Type B pancreatic cell (in vitro differentiated cells): ENCODE data around the gene ORAI1. TPM values are rescaled to one million over a fixed set of nuclear protein-coding genes. Genes with fewer than 3 reads are reported as not detected.
"Not testable (repeated sequence)": the region's sequence is repeated elsewhere in the genome, so short reads cannot be mapped to it uniquely, and the experiment has no call there.

ENCODE experiments used
- DNase-seq: peaks from one replicate; pipeline ENCODE4 v3.0.0; 2021; ENCODE audit warnings: mixed read lengths; ENCODE audit not compliant: unreplicated experiment; ENCODE audit errors: extremely low spot score
- H3K27ac Mint-ChIP-seq: 2 replicates; pipeline ENCODE4 v1.8.0; 2021; ENCODE audit warnings: mild to moderate bottlenecking, mixed read lengths
- H3K27me3 Mint-ChIP-seq: 2 replicates; pipeline ENCODE4 v1.8.0; 2021; ENCODE audit warnings: mixed read lengths
- H3K36me3 Mint-ChIP-seq: 2 replicates; pipeline ENCODE4 v1.8.0; 2021; ENCODE audit warnings: mixed read lengths
- H3K4me1 Mint-ChIP-seq: one replicate; pipeline ENCODE4 v1.8.0; 2021; ENCODE audit warnings: mixed read lengths; ENCODE audit not compliant: unreplicated experiment
- H3K4me3 Mint-ChIP-seq: 2 replicates; pipeline ENCODE4 v1.8.0; 2021; ENCODE audit warnings: mild to moderate bottlenecking, mixed read lengths
- H3K9me3 Mint-ChIP-seq: 2 replicates; pipeline ENCODE4 v1.8.0; 2021; ENCODE audit warnings: mixed read lengths
- total RNA-seq: library from RNA; stranded (reverse); gene quantifications from 2 replicates; pipeline ENCODE4 v1.2.1, GENCODE V29; 2021; ENCODE audit warnings: low replicate concordance
- TF ChIP-seq, protein P1 (sequence below): fragments of 200-600 bp; sonication (generic); conservative IDR thresholded peaks from 2 replicates; pipeline ENCODE4 v1.5.0; 2021; ENCODE audit warnings: antibody characterized with exemption, mild to moderate bottlenecking

ORAI1 gene
- total RNA-seq, 1 donor from 2014 or later: 12.9 TPM

DNA sequence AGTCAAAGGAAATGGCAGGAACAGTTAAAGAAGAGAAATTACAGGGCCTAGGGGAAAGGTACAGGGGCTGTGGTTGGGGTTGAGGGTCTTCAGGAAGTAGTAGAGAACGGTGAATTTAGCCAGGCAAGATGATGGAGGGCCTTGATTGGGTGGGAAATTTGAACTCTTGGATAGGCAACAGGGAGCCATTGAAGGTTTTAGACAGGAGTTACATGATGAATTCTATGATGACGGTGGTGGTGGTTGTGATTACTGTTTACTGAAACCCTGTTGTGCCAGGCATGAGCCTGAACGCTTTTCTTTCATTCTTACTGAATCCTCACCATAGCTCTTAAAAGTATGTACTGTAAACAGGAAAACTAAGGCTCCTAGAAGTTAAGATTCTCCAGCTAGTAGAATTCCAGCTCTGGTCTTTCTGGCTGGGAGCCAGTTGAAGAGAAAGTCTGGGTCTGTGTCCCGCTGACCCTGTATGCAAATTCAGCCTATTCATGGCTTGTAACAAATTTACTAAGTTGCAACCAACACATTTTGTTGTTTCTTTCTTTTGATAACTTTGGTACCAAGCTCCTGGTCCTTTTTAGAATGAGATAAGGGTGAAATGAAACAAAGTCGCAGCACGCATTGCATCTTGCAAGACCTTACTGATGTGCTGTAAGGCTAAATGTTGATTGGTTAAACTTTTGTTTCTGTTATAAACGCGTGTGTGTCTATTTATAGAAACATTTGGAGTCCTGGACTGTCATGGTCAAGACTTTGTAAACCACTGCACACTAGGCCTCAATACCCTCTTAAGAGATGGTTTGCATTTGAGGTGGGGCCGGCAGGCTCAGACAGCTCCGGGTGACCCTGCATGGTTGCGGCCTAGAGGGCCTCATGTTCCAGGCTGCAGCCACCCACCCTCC lies 6.0 kb downstream of the ORAI1 start:
- H3K27me3 Mint-ChIP-seq: no peaks in the 10 kb centered on the region
- H3K4me1 Mint-ChIP-seq: peaks cover 37% of the 10 kb centered on the region
- no peaks in the 10 kb centered on the region for H3K36me3 Mint-ChIP-seq
- H3K4me3 Mint-ChIP-seq: peak overlapping the region; percentile 35
- peak overlapping the region; percentile 80 for H3K27ac Mint-ChIP-seq
- TF ChIP-seq, protein P1, sequence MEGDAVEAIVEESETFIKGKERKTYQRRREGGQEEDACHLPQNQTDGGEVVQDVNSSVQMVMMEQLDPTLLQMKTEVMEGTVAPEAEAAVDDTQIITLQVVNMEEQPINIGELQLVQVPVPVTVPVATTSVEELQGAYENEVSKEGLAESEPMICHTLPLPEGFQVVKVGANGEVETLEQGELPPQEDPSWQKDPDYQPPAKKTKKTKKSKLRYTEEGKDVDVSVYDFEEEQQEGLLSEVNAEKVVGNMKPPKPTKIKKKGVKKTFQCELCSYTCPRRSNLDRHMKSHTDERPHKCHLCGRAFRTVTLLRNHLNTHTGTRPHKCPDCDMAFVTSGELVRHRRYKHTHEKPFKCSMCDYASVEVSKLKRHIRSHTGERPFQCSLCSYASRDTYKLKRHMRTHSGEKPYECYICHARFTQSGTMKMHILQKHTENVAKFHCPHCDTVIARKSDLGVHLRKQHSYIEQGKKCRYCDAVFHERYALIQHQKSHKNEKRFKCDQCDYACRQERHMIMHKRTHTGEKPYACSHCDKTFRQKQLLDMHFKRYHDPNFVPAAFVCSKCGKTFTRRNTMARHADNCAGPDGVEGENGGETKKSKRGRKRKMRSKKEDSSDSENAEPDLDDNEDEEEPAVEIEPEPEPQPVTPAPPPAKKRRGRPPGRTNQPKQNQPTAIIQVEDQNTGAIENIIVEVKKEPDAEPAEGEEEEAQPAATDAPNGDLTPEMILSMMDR: no peak
- no peak for DNase-seq
- no peaks in the 10 kb centered on the region for H3K9me3 Mint-ChIP-seq

DNA sequence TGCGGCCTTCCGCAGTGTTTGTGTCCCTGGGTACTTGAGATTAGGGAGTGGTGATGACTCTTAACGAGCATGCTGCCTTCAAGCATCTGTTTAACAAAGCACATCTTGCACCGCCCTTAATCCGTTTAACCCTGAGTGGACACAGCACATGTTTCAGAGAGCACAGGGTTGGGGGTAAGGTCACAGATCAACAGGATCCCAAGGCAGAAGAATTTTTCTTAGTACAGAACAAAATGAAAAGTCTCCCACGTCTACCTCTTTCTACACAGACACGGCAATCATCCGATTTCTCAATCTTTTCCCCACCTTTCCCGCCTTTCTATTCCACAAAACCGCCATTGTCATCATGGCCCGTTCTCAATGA lies 7.5 kb downstream of the ORAI1 start:
- not testable (repeated sequence) for DNase-seq, H3K27ac Mint-ChIP-seq, H3K9me3 Mint-ChIP-seq, H3K36me3 Mint-ChIP-seq, H3K4me3 Mint-ChIP-seq, H3K27me3 Mint-ChIP-seq
- peaks cover 27% of the 10 kb centered on the region for H3K4me1 Mint-ChIP-seq

DNA sequence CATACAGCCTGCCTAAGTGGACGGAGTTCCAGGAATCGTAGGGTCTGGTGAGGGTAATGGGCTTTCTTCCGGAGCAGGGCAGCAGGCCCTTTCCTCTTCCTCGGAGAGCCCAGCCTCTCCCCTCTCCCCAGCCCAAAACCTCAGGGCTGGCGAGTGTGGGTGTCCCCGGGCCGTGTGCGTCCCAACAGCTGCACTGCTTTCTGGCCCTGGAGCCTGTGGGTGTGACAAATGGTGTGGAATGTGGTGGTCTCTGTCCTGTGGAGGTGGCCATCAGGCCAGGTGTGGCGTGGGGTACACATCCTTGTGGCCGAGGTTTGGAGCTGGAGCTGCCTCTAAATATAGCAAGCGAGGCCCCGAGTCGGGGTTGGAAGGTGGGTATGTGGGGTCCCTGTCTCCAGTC lies 8.5 kb downstream of the ORAI1 start:
- H3K4me3 Mint-ChIP-seq: no peak overlapping the region
- DNase-seq: no peak
- H3K9me3 Mint-ChIP-seq: no peaks in the 10 kb centered on the region
- H3K4me1 Mint-ChIP-seq: peaks cover 27% of the 10 kb centered on the region
- TF ChIP-seq, protein P1: no peak
- no peaks in the 10 kb centered on the region for H3K36me3 Mint-ChIP-seq
- no peaks in the 10 kb centered on the region for H3K27me3 Mint-ChIP-seq
- H3K27ac Mint-ChIP-seq: no peak overlapping the region

DNA sequence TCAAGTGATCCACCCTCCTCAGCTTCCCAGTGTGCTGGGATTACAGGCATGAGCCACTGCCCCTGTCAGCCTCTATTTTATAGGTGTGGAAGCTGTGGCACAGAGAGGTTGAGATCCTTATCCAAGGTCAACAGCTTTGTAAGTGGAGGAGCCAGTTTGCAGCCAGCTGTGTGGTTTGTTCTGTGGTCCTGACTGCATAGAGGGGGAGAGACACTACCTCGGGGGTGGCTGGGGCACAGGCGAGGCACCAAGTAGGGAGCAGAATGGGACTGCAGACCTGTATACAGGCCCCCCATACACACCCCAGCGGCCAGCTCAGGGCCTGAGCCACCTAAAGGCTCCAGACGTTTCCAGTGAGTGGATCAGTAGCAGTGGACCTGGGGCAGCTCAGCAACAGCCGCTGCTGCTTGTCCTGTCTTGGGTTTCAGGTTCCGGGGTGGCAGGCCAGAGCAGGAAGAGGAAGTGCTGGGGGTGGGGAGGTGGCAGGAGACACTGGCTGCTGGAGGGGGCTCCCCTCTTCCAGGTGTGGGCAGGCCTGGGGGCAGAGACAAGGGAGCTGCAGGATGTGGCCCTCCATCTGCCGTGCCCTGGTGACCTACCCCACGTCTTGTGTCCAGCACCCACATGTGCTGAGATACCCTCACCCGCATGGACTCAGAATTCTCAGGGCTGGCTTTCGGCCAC lies 11.0 kb downstream of the ORAI1 start:
- no peak overlapping the region for H3K27ac Mint-ChIP-seq
- DNase-seq: no peak
- no peak overlapping the region for H3K4me3 Mint-ChIP-seq
- H3K4me1 Mint-ChIP-seq: peaks cover 9% of the 10 kb centered on the region
- no peaks in the 10 kb centered on the region for H3K27me3 Mint-ChIP-seq
- TF ChIP-seq, protein P1: no peak
- no peaks in the 10 kb centered on the region for H3K9me3 Mint-ChIP-seq
- H3K36me3 Mint-ChIP-seq: no peaks in the 10 kb centered on the region

DNA sequence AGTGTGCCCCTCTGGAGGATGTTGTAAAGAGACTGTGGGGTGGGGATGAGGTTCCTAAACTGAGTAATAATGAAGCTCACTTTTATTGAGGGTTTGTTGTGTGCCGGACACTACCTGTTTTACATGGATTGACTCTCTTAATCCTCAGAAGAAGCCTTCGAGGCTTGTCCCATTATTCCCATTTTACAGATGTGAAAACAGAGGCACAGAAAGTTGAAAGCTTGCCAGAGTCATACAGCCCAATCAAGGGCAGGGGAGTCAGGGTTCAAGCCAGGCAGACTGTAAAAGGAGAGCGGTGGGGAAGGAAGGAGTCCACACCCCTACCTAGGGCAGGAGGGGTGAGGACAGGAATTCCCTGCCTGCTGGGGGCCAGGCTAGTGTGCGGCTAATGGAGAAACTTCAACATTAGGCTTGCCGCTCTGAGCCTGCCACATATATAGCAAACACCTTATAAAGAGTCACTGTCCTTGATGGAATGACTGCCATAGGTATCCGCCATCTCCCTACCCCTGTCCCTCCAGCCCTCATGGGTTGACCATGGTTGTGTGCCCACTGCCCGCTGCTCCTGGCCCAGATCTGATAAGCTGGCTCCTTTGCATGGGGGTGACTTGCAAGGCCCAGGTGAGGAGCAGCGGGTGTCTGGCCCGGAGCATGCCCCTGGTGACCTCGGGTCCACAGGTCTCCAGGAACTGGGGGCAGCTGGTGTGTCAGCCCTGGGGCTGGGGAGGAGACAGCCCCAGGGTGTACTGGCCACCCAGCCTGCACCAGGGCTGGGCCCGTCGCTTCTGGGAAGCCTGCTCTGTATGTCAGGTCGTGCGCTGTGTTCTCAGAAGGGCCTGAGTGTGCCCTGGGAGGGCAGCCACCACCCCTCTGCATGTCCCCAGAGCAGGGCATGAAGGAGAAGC lies 12.2 kb downstream of the ORAI1 start:
- no peak overlapping the region for H3K4me3 Mint-ChIP-seq
- TF ChIP-seq, protein P1: no peak
- no peaks in the 10 kb centered on the region for H3K4me1 Mint-ChIP-seq
- H3K9me3 Mint-ChIP-seq: no peaks in the 10 kb centered on the region
- no peaks in the 10 kb centered on the region for H3K36me3 Mint-ChIP-seq
- no peak for DNase-seq
- no peaks in the 10 kb centered on the region for H3K27me3 Mint-ChIP-seq
- H3K27ac Mint-ChIP-seq: no peak overlapping the region
